Measurements from ENCODE around the gene ZNF787.
"Not testable (repeated sequence)": the region's sequence is repeated elsewhere in the genome, so short reads cannot be mapped to it uniquely, and the experiment has no call there.

The ZNF787 gene

GRCh38 chr19:56121180-56122167 is at the start of gene ZNF787:
TSS of gene ZNF787 (minus strand) at chr19:56121295. CDS start at chr19:56103217, 18,078 bp downstream.
- peak; percentile 91 for DNase-seq

GRCh38 chr19:56170261-56170660 is 49.2 kb upstream of the ZNF787 start:
- DNase-seq = no peak

- DNase-seq = no peak
Observed at GRCh38 chr19:56167064-56167578, 46.0 kb upstream of the ZNF787 start.

- DNase-seq = no peak
Observed at GRCh38 chr19:56163097-56163496, 42.0 kb upstream of the ZNF787 start.

- DNase-seq = no peak
Observed at GRCh38 chr19:56162258-56162657, 41.2 kb upstream of the ZNF787 start.

- no peak for DNase-seq
Observed at GRCh38 chr19:56161534-56161933, 40.4 kb upstream of the ZNF787 start.

GRCh38 chr19:56159622-56160271 is 38.7 kb upstream of the ZNF787 start:
- no peak for DNase-seq

- no peak for DNase-seq
Observed at GRCh38 chr19:56159009-56159559, 38.0 kb upstream of the ZNF787 start.

GRCh38 chr19:56158170-56158757 is 37.2 kb upstream of the ZNF787 start:
- DNase-seq = no peak

GRCh38 chr19:56156768-56157167 is 35.7 kb upstream of the ZNF787 start:
- DNase-seq = no peak

GRCh38 chr19:56155124-56155687 is 34.1 kb upstream of the ZNF787 start:
- DNase-seq = no peak

- no peak for DNase-seq
Observed at GRCh38 chr19:56153507-56153906, 32.4 kb upstream of the ZNF787 start.

- no peak for DNase-seq
Observed at GRCh38 chr19:56152644-56153043, 31.5 kb upstream of the ZNF787 start.

- no peak for DNase-seq
Observed at GRCh38 chr19:56150358-56150757, 29.3 kb upstream of the ZNF787 start.

GRCh38 chr19:56149656-56150038 is 28.6 kb upstream of the ZNF787 start:
- DNase-seq = no peak

- DNase-seq = not testable (repeated sequence)
Observed at GRCh38 chr19:56148955-56149655, 28.0 kb upstream of the ZNF787 start.

GRCh38 chr19:56148096-56148495 is 27.0 kb upstream of the ZNF787 start:
- no peak for DNase-seq

GRCh38 chr19:56147307-56147706 is 26.2 kb upstream of the ZNF787 start:
- DNase-seq = no peak

- no peak for DNase-seq
Observed at GRCh38 chr19:56146904-56147303, 25.8 kb upstream of the ZNF787 start.

GRCh38 chr19:56145698-56146097 is 24.6 kb upstream of the ZNF787 start:
- no peak for DNase-seq

GRCh38 chr19:56144831-56145230 is 23.7 kb upstream of the ZNF787 start:
- no peak for DNase-seq

- DNase-seq = no peak
Observed at GRCh38 chr19:56144376-56144775, 23.3 kb upstream of the ZNF787 start.
